ENCODE results near the gene OR2T8. TPM values are rescaled to one million over a fixed set of nuclear protein-coding genes. Genes with fewer than 3 reads are reported as not detected.

Gene OR2T8
- total RNA-seq, 1 experiment from 2014 or later, result not detected

DNA sequence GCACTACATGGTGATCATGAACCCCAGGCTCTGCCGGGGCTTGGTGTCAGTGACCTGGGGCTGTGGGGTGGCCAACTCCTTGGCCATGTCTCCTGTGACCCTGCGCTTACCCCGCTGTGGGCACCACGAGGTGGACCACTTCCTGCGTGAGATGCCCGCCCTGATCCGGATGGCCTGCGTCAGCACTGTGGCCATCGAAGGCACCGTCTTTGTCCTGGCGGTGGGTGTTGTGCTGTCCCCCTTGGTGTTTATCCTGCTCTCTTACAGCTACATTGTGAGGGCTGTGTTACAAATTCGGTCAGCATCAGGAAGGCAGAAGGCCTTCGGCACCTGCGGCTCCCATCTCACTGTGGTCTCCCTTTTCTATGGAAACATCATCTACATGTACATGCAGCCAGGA is 24.1 kb upstream of the OR2T8 start:
- no peak overlapping the region for H4K91ac ChIP-seq (ENCODE audit: insufficient read length, low read depth, low read length)
- H3K4me2 ChIP-seq (ENCODE audit: insufficient read depth, insufficient read length, low read length), result no peak overlapping the region
- no peaks in the 10 kb centered on the region for H3K27me3 ChIP-seq (ENCODE audit: insufficient read depth, low read length)
- no peak overlapping the region for H2AK5ac ChIP-seq (ENCODE audit: insufficient read length, low read length)
- TF ChIP-seq, protein P1, sequence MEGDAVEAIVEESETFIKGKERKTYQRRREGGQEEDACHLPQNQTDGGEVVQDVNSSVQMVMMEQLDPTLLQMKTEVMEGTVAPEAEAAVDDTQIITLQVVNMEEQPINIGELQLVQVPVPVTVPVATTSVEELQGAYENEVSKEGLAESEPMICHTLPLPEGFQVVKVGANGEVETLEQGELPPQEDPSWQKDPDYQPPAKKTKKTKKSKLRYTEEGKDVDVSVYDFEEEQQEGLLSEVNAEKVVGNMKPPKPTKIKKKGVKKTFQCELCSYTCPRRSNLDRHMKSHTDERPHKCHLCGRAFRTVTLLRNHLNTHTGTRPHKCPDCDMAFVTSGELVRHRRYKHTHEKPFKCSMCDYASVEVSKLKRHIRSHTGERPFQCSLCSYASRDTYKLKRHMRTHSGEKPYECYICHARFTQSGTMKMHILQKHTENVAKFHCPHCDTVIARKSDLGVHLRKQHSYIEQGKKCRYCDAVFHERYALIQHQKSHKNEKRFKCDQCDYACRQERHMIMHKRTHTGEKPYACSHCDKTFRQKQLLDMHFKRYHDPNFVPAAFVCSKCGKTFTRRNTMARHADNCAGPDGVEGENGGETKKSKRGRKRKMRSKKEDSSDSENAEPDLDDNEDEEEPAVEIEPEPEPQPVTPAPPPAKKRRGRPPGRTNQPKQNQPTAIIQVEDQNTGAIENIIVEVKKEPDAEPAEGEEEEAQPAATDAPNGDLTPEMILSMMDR (conservative IDR thresholded peaks at IDR 0.05), result no peak
- Mint-ChIP-seq H3K4me3 (no peak overlapping the region), H3K27me3 (ENCODE audit: low read depth) (no peaks in the 10 kb centered on the region; the same call in 1 of the 2 replicates), H3K9me3 (peaks cover 46 to 52% of the 10 kb centered on the region in 2 experiments), H3K27ac (no peak overlapping the region), H3K36me3 (ENCODE audit: insufficient read depth in 1 of 3, low read depth in 3 of 3) (peaks cover 0 to 10% (median 4%) of the 10 kb centered on the region in 3 experiments; a peak in 3 of 7 replicates), H3K4me1 (0 out of 4 replicates have a peak, but pooled peaks cover 0 to 6% of the 10 kb centered on the region in 2 experiments)
- H3T11ph ChIP-seq (ENCODE audit: low read length), result no peak overlapping the region
- no peak overlapping the region for H3K18ac ChIP-seq (ENCODE audit: insufficient read length, low read depth, low read length)
- no peak overlapping the region for H3K56ac ChIP-seq (ENCODE audit: insufficient read length, low read depth, low read length)
- H3K79me2 ChIP-seq (ENCODE audit: insufficient read depth, low read length), result no peaks in the 10 kb centered on the region
- H2BK12ac ChIP-seq (ENCODE audit: insufficient read length, low read depth, low read length), result no peak overlapping the region
- no peak overlapping the region for H2BK120ac ChIP-seq (ENCODE audit: low read depth, low read length, poor library complexity, severe bottlenecking)
- H3K23me2 ChIP-seq (ENCODE audit: insufficient read length, low read depth, low read length, poor library complexity, severe bottlenecking), result no peaks in the 10 kb centered on the region
- DNase-seq, result no peak
- WGBS (ENCODE audit: extremely low coverage, insufficient read length, low lambda C conversion rate), result no CpG with 5 or more reads among the region's 14 CpGs
- H2BK20ac ChIP-seq (ENCODE audit: low read depth, low read length, poor library complexity, severe bottlenecking), result no peak overlapping the region
- H4K5ac ChIP-seq (ENCODE audit: insufficient read length, low read depth, low read length), result no peak overlapping the region
- no peak overlapping the region for H3K9ac ChIP-seq (ENCODE audit: extremely low read depth, insufficient read length, low read length)
- no peaks in the 10 kb centered on the region for H3K4me1 ChIP-seq (ENCODE audit: insufficient read depth, low read length)
- H2BK15ac ChIP-seq (ENCODE audit: low read depth, low read length), result no peak overlapping the region
- H3K9me3 ChIP-seq (ENCODE audit: control insufficient read depth, low read depth, low read length), result peaks cover 16% of the 10 kb centered on the region
- H3K14ac ChIP-seq (ENCODE audit: insufficient read depth, low read length), result no peak overlapping the region; the same call in 1 of the 2 replicates
- no peak overlapping the region for H2BK5ac ChIP-seq (ENCODE audit: insufficient read length, low read length)
- H2AFZ ChIP-seq (ENCODE audit: low read length), result no peak overlapping the region
- no peak overlapping the region for H4K8ac ChIP-seq (replicated peaks; ENCODE audit: insufficient read length, low read depth, low read length)
- no peak overlapping the region for H3K27ac ChIP-seq (ENCODE audit: insufficient read length, low read depth, low read length)
- no peaks in the 10 kb centered on the region for H4K20me1 ChIP-seq (ENCODE audit: control insufficient read depth, insufficient read depth, insufficient read length)
- H3K79me1 ChIP-seq (ENCODE audit: insufficient read depth, low read depth, low read length, poor library complexity, severe bottlenecking), result no peaks in the 10 kb centered on the region
- no peak overlapping the region for H3K4ac ChIP-seq (ENCODE audit: low read depth, low read length)
- H3K23ac ChIP-seq (ENCODE audit: insufficient read length, low read depth, low read length), result no peak overlapping the region
